HL-60 (cell line): ENCODE results near the gene ITPA.

Experiments
- CTCF ChIP-seq: IDR thresholded peaks from one replicate; pipeline ENCODE4 v1.5.1; 2011; ENCODE audit warnings: low read length, control low read depth, inconsistent platforms; ENCODE audit not compliant: insufficient read depth
- POLR2AphosphoS5 ChIP-seq: IDR thresholded peaks from 2 replicates; pipeline ENCODE4 v1.6.1; 2012; ENCODE audit warnings: low read depth

- TF ChIP-seq POLR2AphosphoS5 (no peak), CTCF (no peak)
Observed at GRCh38 chr20:3208786-3209256, 477 bp upstream of the ITPA start.
